Pons (tissue), 1 donor: ENCODE data around the gene CNTRL.
A peak's percentile ranks its signal among the peaks of the same experiment; 100 is the strongest.

Experiments
- DNase-seq: peaks from one replicate; pipeline ENCODE4 v3.0.0-alpha.2; 2016; ENCODE audit warnings: low spot score

Gene CNTRL

DNA sequence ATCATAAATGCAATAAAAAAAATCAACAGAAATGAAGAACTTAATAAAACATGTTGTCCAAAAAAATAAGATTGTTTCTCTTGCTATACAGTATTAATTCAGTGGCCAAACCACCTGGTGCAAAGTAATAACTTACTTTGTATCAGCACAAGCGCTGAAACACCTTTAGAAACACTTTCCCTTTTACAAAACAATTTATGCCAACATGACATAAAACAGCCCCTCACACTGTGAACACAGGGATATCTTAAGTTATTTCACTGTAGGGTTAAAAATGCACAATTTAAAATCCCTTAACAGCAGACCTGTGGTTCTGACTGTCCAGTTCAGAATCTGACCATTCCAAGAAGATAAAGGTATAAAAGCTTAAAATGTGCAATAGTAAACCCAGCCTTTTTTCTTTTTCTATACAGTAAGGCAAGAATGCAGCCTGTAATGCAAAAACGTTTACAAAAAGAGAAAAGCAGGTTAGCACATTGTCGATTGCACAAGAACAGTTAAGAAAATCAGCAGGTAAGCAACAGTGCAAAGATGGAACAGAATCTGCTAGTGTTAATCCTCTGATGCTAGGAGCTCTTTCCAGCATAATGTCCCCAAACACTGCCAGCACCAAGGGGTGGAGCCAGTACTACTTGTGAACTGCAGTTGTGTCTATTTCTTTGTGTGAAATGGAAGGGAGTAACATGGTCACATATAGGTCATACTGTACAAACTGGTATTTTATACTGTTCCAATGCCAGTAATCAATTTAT lies 105.4 kb downstream of the CNTRL start:
- peak; percentile 63 for DNase-seq

DNA sequence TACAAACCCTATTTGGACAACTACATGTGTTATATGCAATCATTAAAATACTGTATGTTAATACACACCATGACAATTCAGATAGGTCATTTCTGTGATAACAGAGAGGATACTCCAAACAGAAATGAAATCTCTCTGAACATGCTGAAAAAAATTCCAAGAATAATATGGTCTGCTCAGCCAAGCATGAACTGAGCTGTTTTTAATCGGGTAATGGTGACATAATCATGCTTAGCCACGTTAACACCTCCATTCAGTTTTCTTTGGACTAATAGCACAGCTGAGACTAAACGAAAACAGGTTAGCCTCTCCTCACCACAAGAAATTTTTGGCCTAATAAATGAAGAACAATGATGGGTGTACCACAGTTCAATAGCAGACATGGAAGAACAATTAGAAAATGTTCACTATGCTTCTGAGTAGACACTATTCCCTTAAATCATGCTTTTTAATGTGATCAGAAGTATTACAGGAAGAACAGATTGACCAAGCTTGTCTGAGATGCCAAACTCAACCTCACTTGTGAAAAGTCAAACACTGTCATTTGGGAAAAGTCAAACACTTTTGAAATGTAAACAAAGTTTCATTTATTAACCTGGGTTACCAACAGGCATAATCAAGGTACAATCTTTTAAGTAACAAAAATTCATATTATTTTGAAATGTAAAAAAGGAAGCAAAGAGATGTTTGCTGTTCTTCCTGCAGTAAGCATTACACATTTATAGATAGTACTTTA lies 107.5 kb downstream of the CNTRL start:
- DNase-seq: no peak

DNA sequence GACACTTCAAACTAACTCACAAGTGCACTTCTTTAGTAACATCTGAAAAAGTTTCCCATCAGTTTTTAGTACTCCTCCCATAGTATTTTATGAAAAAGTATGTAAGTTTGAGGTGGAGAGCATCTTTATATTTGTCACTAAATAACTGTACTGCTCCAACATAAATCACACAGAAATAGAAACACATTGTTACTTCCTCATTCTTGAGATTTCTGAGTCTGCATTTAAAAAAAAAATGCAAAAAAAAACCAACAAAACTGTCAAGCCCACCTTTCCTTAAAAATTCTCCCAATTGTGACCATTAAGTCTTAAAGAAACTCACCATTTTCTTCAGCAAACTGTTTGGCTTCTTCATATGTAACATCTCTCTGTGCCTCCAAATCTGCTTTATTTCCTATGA lies 108.2 kb downstream of the CNTRL start:
- DNase-seq: no peak

DNA sequence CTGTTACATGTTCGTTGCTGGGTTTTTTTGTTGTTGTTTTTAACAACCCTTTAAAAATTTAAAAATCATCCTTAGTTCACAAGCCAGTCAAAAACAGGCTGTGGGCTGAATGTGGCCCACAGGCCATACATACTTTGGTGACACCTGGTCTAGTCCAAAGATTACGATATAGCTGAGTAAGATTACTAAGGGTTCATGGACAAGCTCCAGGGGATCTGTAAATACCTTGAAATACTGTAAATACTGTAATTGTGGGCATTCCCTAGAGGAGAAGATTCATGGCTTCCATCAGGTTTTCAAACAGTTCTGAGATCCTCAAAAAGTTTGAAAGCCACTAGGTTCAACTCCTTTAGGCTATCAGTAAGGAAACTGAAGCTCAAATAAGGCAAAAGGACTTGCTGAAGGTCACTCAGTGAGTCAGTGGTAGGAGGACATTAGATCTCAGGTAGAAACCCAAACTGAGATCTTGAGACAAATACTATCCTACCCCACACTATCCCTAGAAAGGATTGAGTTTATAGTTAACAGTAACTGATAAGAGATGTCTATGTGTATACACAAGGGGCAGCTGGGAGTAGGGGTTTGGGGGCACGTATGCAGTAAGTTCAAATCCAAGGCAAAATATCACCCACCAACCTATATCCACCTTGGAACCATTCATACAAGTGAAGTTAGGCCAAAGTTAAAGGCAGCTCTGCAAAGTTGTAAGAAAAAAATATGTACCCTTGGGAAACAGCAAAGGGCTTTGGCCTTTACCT lies 109.1 kb downstream of the CNTRL start:
- no peak for DNase-seq

DNA sequence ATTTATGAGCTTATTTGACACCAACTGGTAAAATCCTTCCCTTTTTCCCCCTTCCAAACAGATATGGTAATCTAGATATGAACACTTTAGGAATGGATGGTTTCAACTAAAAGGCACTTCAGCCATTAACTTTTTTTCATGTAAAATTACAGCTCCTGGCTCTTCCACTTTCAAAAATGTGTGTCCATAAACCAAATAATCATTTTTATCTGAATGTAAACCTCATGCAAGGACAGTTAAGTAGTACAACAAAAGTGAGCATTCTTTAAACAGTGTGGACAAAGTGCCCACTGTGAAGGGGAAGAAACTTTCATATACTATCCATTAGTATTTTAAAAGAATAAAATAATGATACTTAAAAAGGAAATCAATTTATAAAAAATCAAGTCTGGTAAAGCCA lies 109.7 kb downstream of the CNTRL start:
- DNase-seq: no peak

DNA sequence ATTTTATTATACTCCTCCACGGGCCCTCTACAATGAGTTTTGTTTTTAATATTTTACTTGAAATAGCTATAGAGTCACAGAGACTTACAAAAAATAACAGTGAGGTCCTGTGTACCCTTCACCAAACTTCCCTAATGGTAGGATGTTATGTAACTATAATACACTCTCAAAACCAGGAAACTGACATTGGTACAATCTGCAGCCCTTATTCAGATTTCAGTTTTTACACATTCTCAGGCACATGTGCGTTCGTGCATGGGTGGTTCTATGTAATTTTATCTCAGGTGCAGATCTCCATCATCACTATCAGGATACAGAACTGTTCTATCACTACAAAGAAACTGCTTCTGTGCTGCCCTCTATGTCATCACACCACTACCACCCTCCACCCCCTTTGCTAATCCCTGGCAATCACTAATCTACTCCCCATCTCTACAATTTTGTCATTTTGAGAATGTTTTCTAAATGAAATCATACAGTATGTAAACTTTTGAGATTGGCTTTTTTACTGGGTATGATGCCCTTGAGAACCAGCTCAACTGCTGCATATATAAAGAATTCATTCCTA lies 110.5 kb downstream of the CNTRL start:
- no peak for DNase-seq

DNA sequence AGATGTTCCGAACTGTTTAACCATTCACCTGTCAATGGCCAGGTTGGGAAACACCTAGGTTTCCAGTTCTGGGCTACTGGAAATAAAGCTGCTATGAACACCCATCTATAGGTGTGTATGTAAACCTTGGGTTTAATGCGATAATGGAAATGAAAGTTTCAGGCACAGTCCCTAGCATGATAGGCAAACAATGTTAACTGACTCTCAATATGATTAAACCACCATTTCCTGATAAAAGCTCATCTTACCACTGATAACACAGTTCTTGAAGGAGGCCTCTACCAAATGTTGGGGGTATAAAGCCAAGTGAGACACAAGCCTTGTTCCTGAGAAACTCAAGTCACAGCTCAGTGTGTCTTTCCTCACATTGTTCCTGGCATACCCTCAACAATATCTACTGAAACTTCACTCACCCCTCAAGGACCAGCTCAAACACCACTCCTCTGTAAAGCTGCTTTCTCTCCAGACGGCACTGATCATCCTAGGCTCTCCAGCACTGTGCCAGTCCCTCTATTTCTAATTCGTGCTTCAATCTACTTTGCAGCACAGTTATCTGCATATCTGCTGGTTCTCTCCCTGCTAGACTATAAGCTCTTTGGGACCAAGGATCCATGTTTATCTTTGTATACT lies 111.1 kb downstream of the CNTRL start:
- no peak for DNase-seq

DNA sequence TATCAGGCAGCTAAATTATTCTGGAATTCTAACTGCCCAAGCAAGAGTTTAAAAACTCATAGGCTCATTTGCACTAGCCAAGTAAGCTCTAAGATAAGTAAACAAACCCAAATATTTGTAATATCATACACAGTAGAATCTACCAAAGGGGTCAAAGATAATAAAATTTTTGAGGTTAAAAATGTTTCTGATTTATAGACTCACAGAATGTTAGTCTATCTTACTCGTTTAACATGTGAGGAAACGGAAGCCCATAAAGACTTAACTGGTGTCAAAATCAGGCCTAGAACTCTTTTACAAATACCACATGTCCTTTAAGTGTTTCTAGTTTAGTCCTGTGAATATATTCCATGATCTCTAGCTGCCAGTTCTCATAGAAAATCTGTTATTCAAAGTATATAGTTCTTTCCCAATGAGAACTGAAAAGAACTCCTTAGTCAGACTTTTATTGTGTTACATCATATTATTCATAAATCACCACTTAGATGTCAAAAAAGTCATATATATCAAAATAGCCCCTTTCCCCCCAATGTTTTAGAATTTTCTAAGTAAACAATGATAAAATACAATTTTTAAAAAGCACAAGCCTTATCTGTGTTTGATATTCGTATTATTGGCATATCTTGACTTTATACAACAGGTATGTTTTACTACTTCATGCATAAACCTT lies 113.0 kb downstream of the CNTRL start:
- DNase-seq: no peak

DNA sequence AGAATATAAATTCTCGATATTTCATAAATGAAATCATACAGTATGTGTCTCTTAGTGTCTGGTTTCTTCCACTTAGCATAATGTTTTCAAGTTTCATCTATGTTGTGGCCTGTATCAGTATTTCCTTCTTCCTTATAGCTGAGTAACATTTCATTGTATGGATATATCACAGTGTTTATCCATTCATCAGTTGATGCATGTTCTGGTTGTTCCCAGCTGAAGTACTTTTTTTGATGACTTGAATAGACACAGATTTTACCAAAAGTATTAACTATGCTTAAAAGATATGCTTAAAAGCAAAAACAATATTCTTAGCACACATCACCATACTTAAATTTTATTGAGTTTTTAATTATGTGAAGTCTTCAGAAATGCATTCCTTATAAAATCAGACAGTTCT lies 114.3 kb downstream of the CNTRL start:
- no peak for DNase-seq

DNA sequence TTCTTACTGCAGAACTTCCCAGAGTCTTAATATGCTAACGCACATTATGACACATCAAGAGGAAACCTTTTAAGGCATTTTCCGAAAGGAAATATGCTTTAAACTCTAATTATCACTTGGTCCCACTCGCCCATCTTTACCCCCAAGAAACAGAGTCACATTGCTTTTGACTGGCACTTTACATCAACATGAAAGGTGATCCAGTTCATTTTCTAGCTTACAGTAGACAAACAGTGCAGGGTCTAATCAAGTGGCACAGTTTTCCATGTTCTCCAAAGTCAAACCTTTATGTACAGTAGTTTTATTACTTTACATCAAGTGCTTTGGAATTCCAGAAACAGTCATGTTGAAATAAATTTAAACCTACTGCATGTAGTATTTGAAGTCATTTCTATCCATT lies 114.9 kb downstream of the CNTRL start:
- DNase-seq: no peak

DNA sequence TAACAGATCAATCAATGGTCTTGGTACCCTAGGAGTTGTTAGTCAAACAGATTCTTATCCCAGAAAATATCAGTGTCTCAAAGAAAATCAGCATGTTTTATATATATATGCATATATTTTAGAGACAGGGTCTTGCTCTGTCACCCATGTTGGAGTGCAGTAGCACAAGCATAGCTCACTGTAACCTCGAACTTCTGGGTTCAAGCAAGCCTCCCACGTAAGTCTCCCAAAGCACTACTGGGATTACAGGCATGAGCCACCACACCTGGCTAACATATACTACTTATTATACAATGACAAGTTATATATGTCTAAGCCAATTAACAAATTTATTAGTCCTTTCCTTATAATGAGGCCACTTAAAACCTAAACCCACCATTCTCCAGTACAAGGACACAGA lies 116.5 kb downstream of the CNTRL start:
- no peak for DNase-seq

DNA sequence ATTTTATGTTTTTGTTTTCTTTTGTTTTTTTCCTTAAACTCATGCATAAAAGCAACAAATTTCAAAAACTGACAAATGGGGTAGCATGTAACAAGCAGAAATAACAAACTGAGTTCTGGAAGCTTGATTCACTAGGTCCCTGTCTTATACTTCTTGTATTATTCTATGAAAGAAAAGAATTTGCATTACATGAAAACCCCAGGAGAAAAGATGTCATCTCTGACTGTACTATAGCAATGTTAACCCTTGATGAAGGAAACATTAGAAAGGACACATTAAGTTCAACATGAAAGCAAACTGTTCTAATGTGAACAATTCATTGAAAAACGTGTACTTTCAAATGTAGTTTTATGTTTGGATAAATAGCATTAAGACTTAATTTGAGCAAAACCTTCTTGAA lies 117.8 kb downstream of the CNTRL start:
- no peak for DNase-seq

DNA sequence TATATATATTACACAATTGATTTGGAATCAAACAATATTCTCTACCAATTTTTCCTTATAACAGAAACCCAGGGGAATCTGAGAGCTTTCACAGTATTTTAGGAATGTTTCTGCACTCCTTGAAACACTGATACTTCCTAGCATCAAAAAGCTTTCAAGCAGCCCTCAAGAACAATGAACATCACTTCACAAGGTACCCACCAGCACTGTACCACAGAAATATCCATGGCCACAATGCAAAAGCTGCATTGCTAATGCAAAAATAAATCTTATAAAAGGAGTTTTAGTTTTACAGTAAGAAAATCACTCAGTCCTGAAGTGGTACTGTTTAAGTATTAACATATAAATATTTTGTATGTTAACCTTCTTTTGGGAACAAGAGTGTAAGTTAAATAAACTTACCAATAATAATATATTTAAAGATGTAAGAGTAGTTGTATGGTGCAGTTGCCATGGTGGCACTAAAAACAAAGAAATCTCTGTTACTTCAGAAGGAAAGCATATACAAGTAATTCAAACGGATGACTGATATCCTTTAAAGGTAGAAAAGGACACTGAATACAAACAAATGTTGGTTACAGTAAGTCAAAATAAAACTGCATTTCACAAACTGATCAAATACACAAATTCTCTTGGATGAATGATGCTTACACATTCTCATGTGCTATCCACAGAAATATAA lies 118.3 kb downstream of the CNTRL start:
- DNase-seq: no peak

DNA sequence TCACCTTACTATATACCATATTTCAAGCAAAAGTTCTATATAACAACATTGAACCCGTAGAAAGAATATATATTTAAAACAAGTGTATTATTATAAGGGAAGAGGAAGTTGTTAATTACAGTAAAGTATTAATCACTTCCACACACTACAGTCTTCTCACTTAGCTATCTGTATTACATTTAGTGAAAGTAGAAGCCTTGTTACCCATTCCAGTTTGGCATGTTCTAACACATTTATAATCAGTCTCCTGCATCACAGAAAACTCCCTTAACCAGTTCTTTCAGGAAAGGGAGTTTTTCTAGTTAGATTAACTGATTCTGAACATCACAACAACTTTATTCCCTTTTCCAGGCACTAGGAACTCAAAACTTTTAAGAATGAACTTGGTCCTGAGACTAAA lies 120.0 kb downstream of the CNTRL start:
- DNase-seq: no peak

DNA sequence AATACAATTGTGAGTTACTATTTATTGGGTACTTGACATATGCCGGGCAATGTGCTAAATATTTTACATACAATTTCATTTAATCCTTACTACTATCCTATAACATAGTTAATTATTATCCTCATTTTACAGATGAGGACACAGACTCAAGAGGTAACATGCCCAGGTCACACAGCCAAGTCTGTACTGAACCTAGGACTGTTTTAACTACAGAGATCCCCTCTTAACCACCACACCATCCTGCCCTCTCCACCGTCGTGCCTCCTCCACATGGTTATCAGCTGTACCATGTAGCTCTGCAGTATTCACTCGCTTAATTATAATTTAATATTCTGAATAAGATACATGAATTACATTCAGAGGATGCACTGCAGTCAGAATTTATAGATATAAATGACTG lies 121.6 kb downstream of the CNTRL start:
- DNase-seq: no peak

DNA sequence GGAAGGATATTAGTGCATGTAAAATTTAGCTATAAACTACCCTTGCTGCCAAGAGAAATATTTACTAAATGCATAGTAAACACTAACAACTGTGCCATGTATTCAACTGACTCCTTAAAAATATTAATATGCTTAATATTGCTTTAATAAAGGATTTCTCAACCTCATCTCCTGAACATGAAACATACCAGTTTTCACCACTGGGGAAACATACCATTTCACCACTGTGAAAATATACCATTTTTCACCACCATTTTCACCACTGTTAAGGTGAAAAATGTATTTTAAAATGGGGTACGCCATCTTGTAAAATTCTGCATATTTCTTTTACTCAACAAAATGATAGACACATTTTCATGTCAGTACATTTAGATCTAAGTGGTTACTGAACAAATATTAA lies 122.4 kb downstream of the CNTRL start:
- no peak for DNase-seq

DNA sequence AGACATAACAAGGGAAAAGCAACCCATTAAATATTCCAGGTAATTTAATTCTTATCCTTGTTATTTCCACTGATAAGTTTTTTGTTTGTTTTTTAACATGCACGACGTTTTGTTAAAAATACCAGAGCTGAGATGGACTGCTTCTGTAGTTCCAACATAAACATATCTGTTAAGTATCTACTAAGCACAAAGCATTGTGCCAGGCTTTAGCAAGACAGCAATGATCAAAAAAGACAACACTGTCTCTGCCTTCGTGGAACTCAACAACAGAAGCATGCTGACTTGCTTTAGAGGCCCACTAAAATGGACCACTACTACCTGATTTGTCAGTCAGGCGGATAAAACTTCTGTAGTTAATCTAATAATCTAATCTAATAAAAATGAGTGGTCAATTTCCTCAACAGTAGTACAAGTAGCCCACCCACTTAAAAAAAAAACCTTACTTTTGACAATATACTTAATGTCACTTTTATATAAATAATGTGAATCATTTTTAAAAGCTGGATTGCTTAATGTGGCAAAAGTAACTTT lies 123.8 kb downstream of the CNTRL start:
- DNase-seq: no peak

DNA sequence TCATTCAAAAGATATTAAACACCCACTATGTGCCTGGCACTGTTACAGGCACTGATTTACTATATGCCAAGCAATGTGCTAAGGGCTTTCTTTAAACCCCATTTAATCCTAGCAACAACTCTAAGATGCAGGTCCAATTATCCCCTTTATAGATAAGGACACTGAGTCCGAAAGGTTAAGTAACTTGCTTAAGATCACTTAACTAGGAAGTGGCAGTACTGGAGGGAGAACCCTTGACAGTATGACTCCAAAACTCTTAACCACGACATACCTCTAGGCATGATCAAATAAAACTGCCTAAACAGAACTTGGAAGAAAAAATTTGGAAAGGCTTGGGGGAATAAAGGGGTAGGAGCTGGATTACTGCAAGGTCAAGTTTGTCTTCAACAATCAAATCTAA lies 125.2 kb downstream of the CNTRL start:
- DNase-seq: no peak

DNA sequence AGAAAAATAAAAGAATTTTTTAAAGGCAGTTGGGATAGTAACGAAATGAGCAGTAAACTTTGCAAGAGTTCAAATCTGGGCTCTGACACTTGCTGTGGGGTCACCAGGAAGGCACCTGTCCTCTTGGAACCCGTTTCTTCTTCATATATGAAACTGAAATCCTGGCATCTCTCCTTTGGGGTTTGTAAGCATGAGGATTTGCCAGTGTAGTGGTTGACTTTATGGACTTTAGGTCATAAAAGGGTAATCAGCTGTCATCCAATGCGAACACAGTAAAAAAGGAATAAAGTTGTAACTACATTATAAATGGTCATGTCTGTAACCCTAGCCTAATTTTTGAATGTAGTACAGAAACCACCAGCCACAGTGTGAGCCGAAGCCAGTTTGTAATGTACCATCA lies 125.6 kb downstream of the CNTRL start:
- DNase-seq: no peak

DNA sequence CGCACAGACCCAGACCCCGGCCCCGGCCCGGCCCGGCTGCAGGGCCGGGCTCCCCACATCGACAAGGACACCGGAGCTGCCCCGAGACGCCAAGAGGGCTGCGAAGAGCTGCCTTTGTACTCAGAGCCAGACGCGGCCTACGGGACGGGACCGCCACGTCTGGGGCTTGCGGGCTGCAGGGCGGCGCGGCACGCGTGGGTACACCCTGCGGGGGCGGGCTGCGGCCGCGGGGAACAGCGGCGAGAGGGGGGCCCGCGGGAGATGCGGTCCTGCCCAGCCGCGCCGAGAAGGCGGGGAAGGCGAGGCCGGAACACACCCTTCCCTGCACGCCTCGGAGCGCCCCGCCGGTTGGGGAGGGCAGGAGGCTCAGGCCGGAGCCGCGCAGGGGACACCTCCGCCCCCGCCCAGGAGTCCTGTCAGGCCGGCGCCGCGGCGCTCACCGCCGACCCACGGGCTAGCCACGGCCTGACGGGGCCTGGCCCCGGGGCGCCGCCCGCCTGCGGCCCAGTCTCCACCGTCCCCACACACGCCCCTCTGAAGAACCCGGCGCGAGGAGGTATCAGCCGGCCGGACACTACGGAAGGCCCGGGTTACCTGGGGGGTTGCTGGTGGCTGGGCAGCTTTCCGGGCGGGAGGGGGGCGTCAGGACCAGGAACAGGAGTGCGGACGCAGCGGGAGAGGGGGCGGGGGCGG lies 126.4 kb downstream of the CNTRL start:
- no peak for DNase-seq
